Naive thymus-derived CD8-positive, alpha-beta T cell (primary cell): ENCODE data around the gene YWHAG. TPM values are rescaled to one million over a fixed set of nuclear protein-coding genes. Genes with fewer than 3 reads are reported as not detected.
"Not testable (repeated sequence)": the region's sequence is repeated elsewhere in the genome, so short reads cannot be mapped to it uniquely, and the experiment has no call there.

Experiments
- ATAC-seq, 2 donors: fragments of 150-1000 bp; cut with Tn5 transposase in 1 of 2; sonication (Bioruptor Pico), chemical (Tn5 transposase) in 1 of 2; 1 replicate in 1 of 2; 2 replicates in 1 of 2; pipeline ENCODE4 v1.10.0; 2021; ENCODE audit warnings: mild to moderate bottlenecking in 2 of 2, moderate library complexity in 2 of 2
- POLR2A ChIA-PET: fragments of 350-600 bp; sonication (Branson Sonifier 250); formaldehyde crosslinking; loops from one replicate; lab custom pipeline; 2021; ENCODE audit warnings: antibody characterized with exemption; lab: Charles Lee
- DNase-seq, 10 donors: peaks; one replicate each; pipeline versions ENCODE4 v3.0.0 to v3.0.0-alpha.2; 2020 to 2022
- H3K27ac Mint-ChIP-seq, 10 donors: one replicate each; pipeline ENCODE4 v1.8.0; 2020 to 2022; ENCODE audit warnings: mild to moderate bottlenecking in 10 of 10, mixed read lengths in 10 of 10, moderate library complexity in 4 of 10, inconsistent platforms in 1 of 10
- H3K27me3 Mint-ChIP-seq, 5 donors: one replicate each; pipeline ENCODE4 v1.8.0; 2021 to 2022; ENCODE audit warnings: mixed read lengths in 5 of 5
- H3K36me3 Mint-ChIP-seq, 3 donors: one replicate each; pipeline ENCODE4 v1.8.0; 2020 to 2022; ENCODE audit warnings: mixed read lengths in 3 of 3, mild to moderate bottlenecking in 2 of 3, inconsistent platforms in 1 of 3
- H3K4me1 Mint-ChIP-seq, 4 donors: one replicate each; pipeline ENCODE4 v1.8.0; 2021 to 2022; ENCODE audit warnings: mixed read lengths in 4 of 4
- H3K4me3 Mint-ChIP-seq, 10 donors: one replicate each; pipeline ENCODE4 v1.8.0; 2020 to 2022; ENCODE audit warnings: mild to moderate bottlenecking in 10 of 10, mixed read lengths in 10 of 10, moderate library complexity in 6 of 10, inconsistent platforms in 1 of 10
- H3K9me3 Mint-ChIP-seq, 9 donors: one replicate each; pipeline ENCODE4 v1.8.0; 2020 to 2022; ENCODE audit warnings: mixed read lengths in 9 of 9, mild to moderate bottlenecking in 3 of 9, inconsistent platforms in 1 of 9, moderate library complexity in 1 of 9
- polyA plus RNA-seq, 3 donors: library from polyadenylated mRNA; unstranded; fragments of 300-500 nt; fragmentation: Illumina TruSeq; gene quantifications; one replicate each; pipeline ENCODE4 v1.2.3, GENCODE V29; 2021
- total RNA-seq, 8 experiments: library from RNA in 2 of 8; stranded (reverse) in 2 of 8; gene quantifications; one replicate each; pipeline ENCODE4 v1.2.3 and lab custom pipeline; 2021 to 2026

The YWHAG gene
- total and polyA plus RNA-seq, 5 experiments from 2014 or later, result 1.4 to 38.2 (median 1.9) TPM

- Mint-ChIP-seq H3K36me3 (peaks cover 4 to 54% (median 15%) of the 10 kb centered on the region in 3 donors), H3K4me1 (peaks cover 29 to 48% (median 40%) of the 10 kb centered on the region in 4 donors), H3K4me3 (no peak overlapping the region), H3K9me3 (no peaks in the 10 kb centered on the region), H3K27ac (peak overlapping the region in 3 of 10 donors; percentile 35 to 43 (median 41)), H3K27me3 (no peaks in the 10 kb centered on the region)
- ATAC-seq (no peak), DNase-seq (no peak)
- POLR2A ChIA-PET, result no interaction called here
Measured at GRCh38 chr7:76328389-76328788, 30.4 kb downstream of the YWHAG start.

GRCh38 chr7:76327610-76328009 is 31.2 kb downstream of the YWHAG start:
- H3K36me3 Mint-ChIP-seq, result peaks cover 4 to 53% (median 15%) of the 10 kb centered on the region in 3 donors
- H3K27ac Mint-ChIP-seq, result peak overlapping the region in 7 of 10 donors; percentile 6 to 81 (median 49)
- DNase-seq, result no peak
- peak overlapping the region in 1 of 10 donors; percentile 38 for H3K4me3 Mint-ChIP-seq
- no peaks in the 10 kb centered on the region for H3K9me3 Mint-ChIP-seq
- POLR2A ChIA-PET, result interaction anchor here (1.5 kb wide), 1 partner anchor 10 kb away, joined by 5 read pairs; no protein-coding TSS in a partner anchor
- no peaks in the 10 kb centered on the region for H3K27me3 Mint-ChIP-seq
- H3K4me1 Mint-ChIP-seq, result peaks cover 27 to 44% (median 35%) of the 10 kb centered on the region in 4 donors
- peak in 1 of 2 donors; percentile 25 for ATAC-seq

GRCh38 chr7:76326646-76327233 is 32.1 kb downstream of the YWHAG start:
- ATAC-seq (no peak), DNase-seq (no peak)
- POLR2A ChIA-PET, result interaction anchor here (1.5 kb wide), 1 partner anchor 9 kb away, joined by 5 read pairs; no protein-coding TSS in a partner anchor
- no peaks in the 10 kb centered on the region for H3K27me3 Mint-ChIP-seq
- no peak overlapping the region for H3K4me3 Mint-ChIP-seq
- H3K36me3 Mint-ChIP-seq, result peaks cover 4 to 48% (median 15%) of the 10 kb centered on the region in 3 donors
- H3K9me3 Mint-ChIP-seq, result no peaks in the 10 kb centered on the region
- H3K4me1 Mint-ChIP-seq, result peaks cover 23 to 38% (median 30%) of the 10 kb centered on the region in 4 donors
- H3K27ac Mint-ChIP-seq, result peak overlapping the region in 4 of 10 donors; percentile 11 to 40 (median 26)

GRCh38 chr7:76325811-76326210 is 33.0 kb downstream of the YWHAG start:
- peaks cover 4 to 44% (median 15%) of the 10 kb centered on the region in 3 donors for H3K36me3 Mint-ChIP-seq
- DNase-seq (no peak), ATAC-seq (no peak)
- H3K27ac Mint-ChIP-seq, result peak overlapping the region in 2 of 10 donors; percentile 43 to 47
- H3K4me1 Mint-ChIP-seq, result peaks cover 21 to 31% (median 26%) of the 10 kb centered on the region in 4 donors
- H3K4me3 Mint-ChIP-seq, result no peak overlapping the region
- POLR2A ChIA-PET, result interaction anchor here (1.0 kb wide), 1 partner anchor 8 kb away, joined by 3 read pairs; no protein-coding TSS in a partner anchor
- H3K9me3 Mint-ChIP-seq, result no peaks in the 10 kb centered on the region
- no peaks in the 10 kb centered on the region for H3K27me3 Mint-ChIP-seq

- H3K27ac Mint-ChIP-seq, result peak overlapping the region in 1 of 10 donors; percentile 43
- peaks cover 4 to 38% (median 15%) of the 10 kb centered on the region in 3 donors for H3K36me3 Mint-ChIP-seq
- ATAC-seq, result no peak
- no peaks in the 10 kb centered on the region for H3K27me3 Mint-ChIP-seq
- H3K9me3 Mint-ChIP-seq, result no peaks in the 10 kb centered on the region
- POLR2A ChIA-PET, result interaction anchor here (1.0 kb wide), 1 partner anchor 8 kb away, joined by 3 read pairs; no protein-coding TSS in a partner anchor
- peaks cover 20 to 26% (median 22%) of the 10 kb centered on the region in 4 donors for H3K4me1 Mint-ChIP-seq
- no peak overlapping the region for H3K4me3 Mint-ChIP-seq
- no peak for DNase-seq
Measured at GRCh38 chr7:76325092-76325491, 33.7 kb downstream of the YWHAG start.

GRCh38 chr7:76318488-76319353 is 40.1 kb downstream of the YWHAG start:
- ATAC-seq, result peak; percentile 29 to 38
- POLR2A ChIA-PET, result interaction anchor here (1.3 to 3.5 kb wide), 8 partner anchors 15 to 151 kb away, joined by 4 to 34 read pairs (median 12); partner anchors contain the start of genes HSPB1 and YWHAG

GRCh38 chr7:76317782-76318487 is 40.9 kb downstream of the YWHAG start:
- H3K4me1 Mint-ChIP-seq, result peaks cover 17 to 31% (median 28%) of the 10 kb centered on the region in 4 donors
- H3K4me3 Mint-ChIP-seq, result peak overlapping the region; percentile 86 to 98 (median 96)
- H3K27ac Mint-ChIP-seq, result peak overlapping the region; percentile 91 to 100 (median 94)
- no peaks in the 10 kb centered on the region for H3K36me3 Mint-ChIP-seq
- DNase-seq (peak; percentile 91 to 98 (median 94)), ATAC-seq (peak; percentile 95)
- no peaks in the 10 kb centered on the region for H3K9me3 Mint-ChIP-seq
- POLR2A ChIA-PET, result interaction anchor here (0.6 to 3.5 kb wide), 12 partner anchors 8 to 150 kb away, joined by 3 to 34 read pairs (median 6); partner anchors contain the start of genes HSPB1 and YWHAG
- no peaks in the 10 kb centered on the region for H3K27me3 Mint-ChIP-seq

More at GRCh38 chr7:76318488-76319353, 40.1 kb downstream of the YWHAG start:
- Mint-ChIP-seq H3K27ac (peak overlapping the region; percentile 91 to 100 (median 94)), H3K27me3 (no peaks in the 10 kb centered on the region), H3K4me3 (peak overlapping the region; percentile 86 to 98 (median 96)), H3K9me3 (no peaks in the 10 kb centered on the region), H3K36me3 (no peaks in the 10 kb centered on the region), H3K4me1 (peaks cover 17 to 31% (median 26%) of the 10 kb centered on the region in 4 donors)
- DNase-seq, result peak in 9 of 10 donors; percentile 15 to 75 (median 52)

- H3K4me3 Mint-ChIP-seq, result peak overlapping the region; percentile 86 to 98 (median 96)
- DNase-seq (no peak), ATAC-seq (no peak)
Measured at GRCh38 chr7:76316984-76317781, 41.6 kb downstream of the YWHAG start.

GRCh38 chr7:76315364-76315763 is 43.4 kb downstream of the YWHAG start:
- DNase-seq, result no peak
- no peak for ATAC-seq
- POLR2A ChIA-PET, result interaction anchor here (1.0 kb wide), 1 partner anchor 27 kb away, joined by 10 read pairs; no protein-coding TSS in a partner anchor
- Mint-ChIP-seq H3K27me3 (no peaks in the 10 kb centered on the region), H3K27ac (peak overlapping the region in 1 of 10 donors; percentile 37), H3K36me3 (no peaks in the 10 kb centered on the region), H3K9me3 (no peaks in the 10 kb centered on the region), H3K4me1 (peaks cover 17 to 31% (median 28%) of the 10 kb centered on the region in 4 donors), H3K4me3 (no peak overlapping the region)

More at GRCh38 chr7:76316984-76317781, 41.6 kb downstream of the YWHAG start:
- POLR2A ChIA-PET, result interaction anchor here (0.6 to 3.5 kb wide), 11 partner anchors 8 to 150 kb away, joined by 3 to 34 read pairs (median 7); partner anchors contain the start of genes HSPB1 and YWHAG
- Mint-ChIP-seq H3K27me3 (no peaks in the 10 kb centered on the region), H3K4me1 (peaks cover 17 to 31% (median 28%) of the 10 kb centered on the region in 4 donors), H3K36me3 (no peaks in the 10 kb centered on the region), H3K27ac (peak overlapping the region; percentile 91 to 100 (median 94)), H3K9me3 (no peaks in the 10 kb centered on the region)

- ATAC-seq, H3K4me3 Mint-ChIP-seq, H3K27me3 Mint-ChIP-seq, H3K9me3 Mint-ChIP-seq, H3K36me3 Mint-ChIP-seq, DNase-seq: not testable (repeated sequence)
- H3K4me1 Mint-ChIP-seq, result peaks cover 17 to 31% (median 25%) of the 10 kb centered on the region in 4 donors
- H3K27ac Mint-ChIP-seq, result peak overlapping the region in 1 of 10 donors; percentile 20
- POLR2A ChIA-PET, result interaction anchor here (1.0 to 1.4 kb wide), 4 partner anchors 11 to 137 kb away, joined by 5 to 17 read pairs (median 8); no protein-coding TSS in a partner anchor
Measured at GRCh38 chr7:76314740-76315139, 44.1 kb downstream of the YWHAG start.
